WTC11 (cell line): ENCODE measurements around the gene ZNF341. TPM values are rescaled to one million over a fixed set of nuclear protein-coding genes. Genes with fewer than 3 reads are reported as not detected.

Experiments
- ATAC-seq: fragments of 200-7000 bp; cut with Tn5 transposase; 2 replicates; pipeline ENCODE4 v1.10.0; 2021; ENCODE audit warnings: mild to moderate bottlenecking, moderate library complexity
- CTCF ChIA-PET: fragments of 300-600 bp; sonication (Branson Sonifier 250); formaldehyde crosslinking; loops from one replicate; lab custom pipeline; 2021; ENCODE audit warnings: antibody characterized with exemption; lab: Charles Lee
- POLR2A ChIA-PET: fragments of 350-600 bp; sonication (Branson Sonifier 250); formaldehyde crosslinking; loops from one replicate; lab custom pipeline; 2021; ENCODE audit warnings: antibody characterized with exemption; lab: Charles Lee
- DNase-seq: peaks from one replicate; pipeline ENCODE4 v3.0.0; 2021; ENCODE audit warnings: low spot score
- H3K27ac Mint-ChIP-seq: 2 replicates; pipeline ENCODE4 v1.8.0; 2021; ENCODE audit warnings: mixed read lengths
- H3K27me3 Mint-ChIP-seq: 2 replicates; pipeline ENCODE4 v1.8.0; 2021; ENCODE audit warnings: low read depth, mild to moderate bottlenecking, moderate library complexity, mixed read lengths
- H3K36me3 Mint-ChIP-seq: 2 replicates; pipeline ENCODE4 v1.8.0; 2021; ENCODE audit warnings: mixed read lengths
- H3K4me1 Mint-ChIP-seq: 2 replicates; pipeline ENCODE4 v1.8.0; 2022; ENCODE audit warnings: mixed read lengths
- H3K4me3 Mint-ChIP-seq: 2 replicates; pipeline ENCODE4 v1.8.0; 2021; ENCODE audit warnings: mild to moderate bottlenecking, moderate library complexity, mixed read lengths
- H3K9me3 Mint-ChIP-seq: 2 replicates; pipeline ENCODE4 v1.8.0; 2021; ENCODE audit warnings: mixed read lengths
- ATF2 ChIP-seq: sonication (generic); formaldehyde crosslinking; IDR thresholded peaks from 2 replicates; pipeline ENCODE4 v1.8.1; 2022; ENCODE audit warnings: low read depth, missing genetic modification reagents, borderline replicate concordance
- CBFB ChIP-seq: sonication (generic); formaldehyde crosslinking; IDR thresholded peaks from 2 replicates; pipeline ENCODE4 v1.8.1; 2022; ENCODE audit warnings: mild to moderate bottlenecking, low read depth, missing genetic modification reagents
- CREM ChIP-seq: sonication (generic); formaldehyde crosslinking; IDR thresholded peaks from 2 replicates; pipeline ENCODE4 v1.8.1; 2022; ENCODE audit warnings: mild to moderate bottlenecking, missing genetic modification reagents, moderate library complexity
- EMX1 ChIP-seq: fragments of 250-450 bp; sonication (Bioruptor Pico); IDR thresholded peaks from 2 replicates; pipeline ENCODE4 v1.8.0; 2021; ENCODE audit warnings: mild to moderate bottlenecking
- IRF1 ChIP-seq: sonication (generic); formaldehyde crosslinking; IDR thresholded peaks from 2 replicates; pipeline ENCODE4 v1.8.0; 2023; ENCODE audit warnings: missing genetic modification reagents
- KAT7 ChIP-seq: sonication (generic); formaldehyde crosslinking; IDR thresholded peaks from 2 replicates; pipeline ENCODE4 v1.8.1; 2023; ENCODE audit warnings: missing genetic modification reagents, mild to moderate bottlenecking, borderline replicate concordance
- MYBL2 ChIP-seq: sonication (generic); formaldehyde crosslinking; IDR thresholded peaks from 2 replicates; pipeline ENCODE4 v1.8.1; 2023; ENCODE audit warnings: mild to moderate bottlenecking, moderate library complexity, missing genetic modification reagents
- PRRX2 ChIP-seq: fragments of 250-450 bp; sonication (Bioruptor Pico); IDR thresholded peaks from 2 replicates; pipeline ENCODE4 v1.8.0; 2021; ENCODE audit warnings: mild to moderate bottlenecking
- SOX15 ChIP-seq: fragments of 250-450 bp; sonication (Bioruptor Pico); IDR thresholded peaks from 2 replicates; pipeline ENCODE4 v1.9.0; 2021; ENCODE audit warnings: mild to moderate bottlenecking
- ZNF121 ChIP-seq: sonication (generic); formaldehyde crosslinking; IDR thresholded peaks from 2 replicates; pipeline ENCODE4 v1.8.0; 2023; ENCODE audit warnings: missing genetic modification reagents
- ZNF138 ChIP-seq: sonication (generic); formaldehyde crosslinking; conservative IDR thresholded peaks from 2 replicates; pipeline ENCODE4 v1.8.1; 2022; ENCODE audit warnings: mild to moderate bottlenecking, moderate library complexity, missing genetic modification reagents
- total RNA-seq: library from RNA; stranded (reverse); gene quantifications from 3 replicates; pipeline ENCODE4 v1.2.3, GENCODE V29; 2021
- TF ChIP-seq, protein P1 (sequence below): sonication (generic); formaldehyde crosslinking; IDR thresholded peaks from 2 replicates; pipeline ENCODE4 v1.8.1; 2023; ENCODE audit warnings: mild to moderate bottlenecking, missing genetic modification reagents, borderline replicate concordance
- TF ChIP-seq, protein P2 (sequence below): sonication (generic); formaldehyde crosslinking; conservative IDR thresholded peaks from 2 replicates; pipeline ENCODE4 v1.8.1; 2023; ENCODE audit warnings: mild to moderate bottlenecking, low read depth, missing genetic modification reagents, moderate library complexity
- TF ChIP-seq, protein P3 (sequence below): fragments of 250-450 bp; sonication (Bioruptor Pico); IDR thresholded peaks from 2 replicates; pipeline ENCODE4 v1.8.0; 2021; ENCODE audit warnings: mild to moderate bottlenecking
- TF ChIP-seq, protein P4 (sequence below): fragments of 250-450 bp; sonication (Bioruptor Pico); IDR thresholded peaks from 2 replicates; pipeline ENCODE4 v2.1.2; 2022; ENCODE audit warnings: mild to moderate bottlenecking, moderate library complexity

Gene ZNF341
- total RNA-seq, 1 experiment from 2014 or later, result 9.6 TPM

DNA sequence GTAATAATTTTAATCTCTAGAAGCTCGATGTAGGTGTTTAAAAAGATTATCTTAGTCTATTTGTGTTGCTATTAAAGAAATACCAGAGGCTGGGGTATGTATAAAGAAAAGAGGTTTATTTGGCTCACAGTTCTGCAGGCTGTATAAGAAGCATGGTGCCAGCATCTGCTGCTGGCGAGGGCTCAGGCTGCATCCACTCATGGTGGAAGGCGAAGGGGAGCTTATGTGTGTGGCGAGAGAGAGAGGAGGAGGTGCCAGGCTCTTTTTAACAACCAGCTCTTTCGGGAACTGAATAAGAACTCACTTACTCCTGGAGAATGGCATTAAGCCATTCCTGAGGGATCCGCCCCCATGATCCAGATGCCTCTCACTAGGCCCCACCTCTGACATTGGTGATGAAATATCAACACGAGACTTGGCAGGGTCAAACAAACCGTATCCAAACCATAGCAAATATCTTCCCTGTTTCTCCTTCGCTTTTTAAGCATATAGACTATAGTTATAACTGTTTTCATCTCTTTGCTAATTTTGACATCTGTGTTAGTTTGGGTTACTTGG lies 103.9 kb downstream of the ZNF341 start:
- CTCF ChIA-PET, result interaction anchor here (1.7 kb wide), 1 partner anchor 27 kb away, joined by 6 read pairs; no protein-coding TSS in a partner anchor
- Mint-ChIP-seq H3K36me3 (peaks cover 12% of the 10 kb centered on the region), H3K4me3 (no peak overlapping the region)
- TF ChIP-seq PRRX2 (CRISPR knock-in tag) (no peak), KAT7 (CRISPR knock-in tag) (no peak), EMX1 (CRISPR knock-in tag) (no peak), ATF2 (CRISPR knock-in tag) (no peak), SOX15 (CRISPR knock-in tag) (no peak), ZNF121 (no peak), IRF1 (no peak), ZNF138 (CRISPR knock-in tag) (no peak), CREM (CRISPR knock-in tag) (no peak), CBFB (no peak), MYBL2 (CRISPR knock-in tag) (no peak)
- TF ChIP-seq, protein P1, sequence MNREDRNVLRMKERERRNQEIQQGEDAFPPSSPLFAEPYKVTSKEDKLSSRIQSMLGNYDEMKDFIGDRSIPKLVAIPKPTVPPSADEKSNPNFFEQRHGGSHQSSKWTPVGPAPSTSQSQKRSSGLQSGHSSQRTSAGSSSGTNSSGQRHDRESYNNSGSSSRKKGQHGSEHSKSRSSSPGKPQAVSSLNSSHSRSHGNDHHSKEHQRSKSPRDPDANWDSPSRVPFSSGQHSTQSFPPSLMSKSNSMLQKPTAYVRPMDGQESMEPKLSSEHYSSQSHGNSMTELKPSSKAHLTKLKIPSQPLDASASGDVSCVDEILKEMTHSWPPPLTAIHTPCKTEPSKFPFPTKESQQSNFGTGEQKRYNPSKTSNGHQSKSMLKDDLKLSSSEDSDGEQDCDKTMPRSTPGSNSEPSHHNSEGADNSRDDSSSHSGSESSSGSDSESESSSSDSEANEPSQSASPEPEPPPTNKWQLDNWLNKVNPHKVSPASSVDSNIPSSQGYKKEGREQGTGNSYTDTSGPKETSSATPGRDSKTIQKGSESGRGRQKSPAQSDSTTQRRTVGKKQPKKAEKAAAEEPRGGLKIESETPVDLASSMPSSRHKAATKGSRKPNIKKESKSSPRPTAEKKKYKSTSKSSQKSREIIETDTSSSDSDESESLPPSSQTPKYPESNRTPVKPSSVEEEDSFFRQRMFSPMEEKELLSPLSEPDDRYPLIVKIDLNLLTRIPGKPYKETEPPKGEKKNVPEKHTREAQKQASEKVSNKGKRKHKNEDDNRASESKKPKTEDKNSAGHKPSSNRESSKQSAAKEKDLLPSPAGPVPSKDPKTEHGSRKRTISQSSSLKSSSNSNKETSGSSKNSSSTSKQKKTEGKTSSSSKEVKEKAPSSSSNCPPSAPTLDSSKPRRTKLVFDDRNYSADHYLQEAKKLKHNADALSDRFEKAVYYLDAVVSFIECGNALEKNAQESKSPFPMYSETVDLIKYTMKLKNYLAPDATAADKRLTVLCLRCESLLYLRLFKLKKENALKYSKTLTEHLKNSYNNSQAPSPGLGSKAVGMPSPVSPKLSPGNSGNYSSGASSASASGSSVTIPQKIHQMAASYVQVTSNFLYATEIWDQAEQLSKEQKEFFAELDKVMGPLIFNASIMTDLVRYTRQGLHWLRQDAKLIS, result no peak
- TF ChIP-seq, protein P2, sequence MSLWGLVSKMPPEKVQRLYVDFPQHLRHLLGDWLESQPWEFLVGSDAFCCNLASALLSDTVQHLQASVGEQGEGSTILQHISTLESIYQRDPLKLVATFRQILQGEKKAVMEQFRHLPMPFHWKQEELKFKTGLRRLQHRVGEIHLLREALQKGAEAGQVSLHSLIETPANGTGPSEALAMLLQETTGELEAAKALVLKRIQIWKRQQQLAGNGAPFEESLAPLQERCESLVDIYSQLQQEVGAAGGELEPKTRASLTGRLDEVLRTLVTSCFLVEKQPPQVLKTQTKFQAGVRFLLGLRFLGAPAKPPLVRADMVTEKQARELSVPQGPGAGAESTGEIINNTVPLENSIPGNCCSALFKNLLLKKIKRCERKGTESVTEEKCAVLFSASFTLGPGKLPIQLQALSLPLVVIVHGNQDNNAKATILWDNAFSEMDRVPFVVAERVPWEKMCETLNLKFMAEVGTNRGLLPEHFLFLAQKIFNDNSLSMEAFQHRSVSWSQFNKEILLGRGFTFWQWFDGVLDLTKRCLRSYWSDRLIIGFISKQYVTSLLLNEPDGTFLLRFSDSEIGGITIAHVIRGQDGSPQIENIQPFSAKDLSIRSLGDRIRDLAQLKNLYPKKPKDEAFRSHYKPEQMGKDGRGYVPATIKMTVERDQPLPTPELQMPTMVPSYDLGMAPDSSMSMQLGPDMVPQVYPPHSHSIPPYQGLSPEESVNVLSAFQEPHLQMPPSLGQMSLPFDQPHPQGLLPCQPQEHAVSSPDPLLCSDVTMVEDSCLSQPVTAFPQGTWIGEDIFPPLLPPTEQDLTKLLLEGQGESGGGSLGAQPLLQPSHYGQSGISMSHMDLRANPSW (CRISPR knock-in tag), result no peak
- TF ChIP-seq, protein P3, sequence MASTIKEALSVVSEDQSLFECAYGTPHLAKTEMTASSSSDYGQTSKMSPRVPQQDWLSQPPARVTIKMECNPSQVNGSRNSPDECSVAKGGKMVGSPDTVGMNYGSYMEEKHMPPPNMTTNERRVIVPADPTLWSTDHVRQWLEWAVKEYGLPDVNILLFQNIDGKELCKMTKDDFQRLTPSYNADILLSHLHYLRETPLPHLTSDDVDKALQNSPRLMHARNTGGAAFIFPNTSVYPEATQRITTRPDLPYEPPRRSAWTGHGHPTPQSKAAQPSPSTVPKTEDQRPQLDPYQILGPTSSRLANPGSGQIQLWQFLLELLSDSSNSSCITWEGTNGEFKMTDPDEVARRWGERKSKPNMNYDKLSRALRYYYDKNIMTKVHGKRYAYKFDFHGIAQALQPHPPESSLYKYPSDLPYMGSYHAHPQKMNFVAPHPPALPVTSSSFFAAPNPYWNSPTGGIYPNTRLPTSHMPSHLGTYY (CRISPR knock-in tag), result no peak
- TF ChIP-seq, protein P4, sequence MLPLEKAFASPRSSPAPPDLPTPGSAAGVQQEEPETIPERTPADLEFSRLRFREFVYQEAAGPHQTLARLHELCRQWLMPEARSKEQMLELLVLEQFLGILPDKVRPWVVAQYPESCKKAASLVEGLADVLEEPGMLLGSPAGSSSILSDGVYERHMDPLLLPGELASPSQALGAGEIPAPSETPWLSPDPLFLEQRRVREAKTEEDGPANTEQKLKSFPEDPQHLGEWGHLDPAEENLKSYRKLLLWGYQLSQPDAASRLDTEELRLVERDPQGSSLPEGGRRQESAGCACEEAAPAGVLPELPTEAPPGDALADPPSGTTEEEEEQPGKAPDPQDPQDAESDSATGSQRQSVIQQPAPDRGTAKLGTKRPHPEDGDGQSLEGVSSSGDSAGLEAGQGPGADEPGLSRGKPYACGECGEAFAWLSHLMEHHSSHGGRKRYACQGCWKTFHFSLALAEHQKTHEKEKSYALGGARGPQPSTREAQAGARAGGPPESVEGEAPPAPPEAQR (CRISPR knock-in tag), result no peak
- TF ChIP-seq, all 79 proteins: peak for 0
- no peaks in the 10 kb centered on the region for H3K27me3 Mint-ChIP-seq
- ATAC-seq (no peak), DNase-seq (no peak)
- POLR2A ChIA-PET, result interaction anchor here (0.8 kb wide), 1 partner anchor 8 kb away, joined by 3 read pairs; no protein-coding TSS in a partner anchor
- H3K27ac Mint-ChIP-seq, result no peak overlapping the region
- peaks cover 53% of the 10 kb centered on the region for H3K4me1 Mint-ChIP-seq
- H3K9me3 Mint-ChIP-seq, result peaks cover 6% of the 10 kb centered on the region; the same call in 1 of the 2 replicates
